T-helper 1 cell (primary cell): Measurements from ENCODE around the gene TUG1.
A peak's percentile ranks its signal among the peaks of the same experiment; 100 is the strongest.

Experiments used
- DNase-seq, 5 donors: peaks; one replicate each; pipeline ENCODE4 v3.0.0-alpha.2; 2012 to 2020
- total RNA-seq, 4 donors: gene quantifications; one replicate each; lab custom pipeline; 2026; lab: John Stamatoyannopoulos, UW

The TUG1 gene
- 102 to 176 (median 141) reads per million in 4 donors for total RNA-seq

DNA sequence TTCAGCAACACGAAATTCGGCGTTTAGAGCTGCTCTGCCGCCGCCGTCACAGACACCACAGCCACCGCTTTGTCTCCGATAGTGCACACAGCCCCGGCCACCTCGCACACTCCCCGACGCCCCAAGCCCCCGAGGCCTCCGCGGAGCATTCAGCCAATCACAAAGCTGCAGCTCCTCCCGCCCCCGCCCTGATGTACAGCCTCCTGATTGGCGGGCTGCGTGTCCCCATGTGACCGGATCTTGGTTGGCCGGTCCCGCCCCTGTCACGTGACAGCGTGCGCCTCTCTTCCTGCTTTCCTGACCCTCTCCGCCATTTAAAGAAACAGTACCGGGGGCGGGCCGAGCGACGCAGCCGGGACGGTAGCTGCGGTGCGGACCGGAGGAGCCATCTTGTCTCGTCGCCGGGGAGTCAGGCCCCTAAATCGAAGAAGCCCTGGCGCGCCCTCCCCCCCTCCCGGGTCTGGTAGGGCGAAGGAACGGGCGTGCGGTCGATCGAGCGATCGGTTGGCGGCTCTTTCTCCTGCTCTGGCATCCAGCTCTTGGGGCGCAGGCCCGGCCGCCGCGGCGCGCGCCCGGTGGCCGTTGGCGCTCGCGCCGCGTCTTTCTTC lies at the start of gene TUG1:
TSS of gene TUG1 (plus strand) at position 342 of the 608 bp plus-strand sequence.
- DNase-seq = peak; percentile 96 to 99 (median 97)

DNA sequence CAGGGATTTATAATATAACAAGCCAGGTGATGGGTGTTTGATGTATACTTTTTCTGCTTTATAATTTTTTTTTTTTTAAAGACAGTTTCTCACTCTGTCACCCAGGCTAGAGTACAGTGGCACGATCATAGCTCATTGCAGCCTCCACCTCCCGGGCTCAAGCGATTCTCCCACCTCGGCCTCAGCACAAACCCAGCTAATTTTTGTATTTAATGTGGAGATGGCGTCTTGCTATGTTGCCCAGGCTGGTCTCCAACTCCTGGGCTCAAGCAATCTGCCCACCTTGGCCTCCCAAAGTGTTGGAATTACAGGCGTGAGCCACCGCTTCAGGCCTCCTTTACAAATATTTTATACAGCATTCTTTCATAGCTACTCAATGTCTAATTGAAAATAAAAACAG lies 49.1 kb upstream of the TUG1 start:
- no peak for DNase-seq

DNA sequence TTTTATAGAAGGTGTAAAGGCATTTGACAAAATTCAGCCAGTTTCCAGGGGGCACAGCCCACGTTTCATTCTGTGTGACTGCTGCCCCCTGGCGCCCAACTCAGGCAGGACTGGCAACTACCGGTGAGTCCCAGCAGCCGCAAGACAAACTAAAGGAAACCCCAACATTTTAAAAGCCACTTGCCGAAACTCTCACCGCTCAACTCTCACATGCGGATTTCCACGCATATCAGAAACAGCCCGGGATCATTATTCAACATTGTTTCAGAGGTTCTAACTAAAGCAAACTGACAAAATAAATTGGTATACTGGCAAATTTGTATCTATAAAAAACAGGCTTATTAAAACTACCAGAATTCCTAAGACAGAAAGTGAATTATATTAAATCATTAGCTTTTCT lies 48.7 kb upstream of the TUG1 start:
- DNase-seq = peak; percentile 58 to 83 (median 68)

DNA sequence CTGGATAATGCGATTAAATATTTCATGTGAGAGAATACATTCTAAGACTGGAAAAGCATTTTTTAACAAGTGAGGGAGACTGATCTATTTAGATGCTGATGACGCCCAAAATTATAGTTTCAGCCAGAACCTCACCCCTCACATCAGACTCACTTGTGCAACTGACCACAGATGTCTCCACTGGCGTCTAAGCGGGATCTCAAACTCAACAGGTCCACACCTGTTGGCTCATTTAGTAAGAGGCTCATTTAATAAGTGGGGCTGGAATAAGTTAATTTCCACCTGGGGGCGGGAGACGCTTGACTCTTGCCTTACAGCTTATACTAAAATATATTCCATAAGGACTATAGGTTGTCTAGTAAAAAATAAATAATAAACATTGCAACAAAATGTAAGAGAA lies 48.0 kb upstream of the TUG1 start:
- no peak for DNase-seq

DNA sequence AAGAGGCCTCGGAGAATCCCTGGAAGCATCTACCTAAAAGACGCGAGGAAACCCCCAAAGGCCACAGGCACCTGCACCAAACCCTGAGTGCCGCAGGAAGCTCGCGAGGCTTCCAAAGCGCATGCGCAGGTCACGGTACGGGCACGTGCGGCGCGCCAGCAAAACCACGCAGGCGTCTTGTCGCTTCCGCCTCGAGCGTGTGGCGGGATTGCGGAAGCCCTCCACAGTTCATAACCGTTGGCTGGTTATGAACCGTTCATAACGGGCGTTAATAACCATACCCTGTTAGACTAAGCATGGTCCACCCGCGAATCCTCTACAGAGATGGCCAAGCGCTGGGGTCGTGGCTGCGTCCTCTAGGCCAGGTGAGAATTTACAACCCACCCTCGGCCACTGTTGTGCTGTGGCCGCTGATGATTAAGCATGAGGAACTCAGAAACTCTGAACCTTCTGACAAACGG lies 46.9 kb upstream of the TUG1 start:
- DNase-seq = peak; percentile 73 to 79 (median 76)

DNA sequence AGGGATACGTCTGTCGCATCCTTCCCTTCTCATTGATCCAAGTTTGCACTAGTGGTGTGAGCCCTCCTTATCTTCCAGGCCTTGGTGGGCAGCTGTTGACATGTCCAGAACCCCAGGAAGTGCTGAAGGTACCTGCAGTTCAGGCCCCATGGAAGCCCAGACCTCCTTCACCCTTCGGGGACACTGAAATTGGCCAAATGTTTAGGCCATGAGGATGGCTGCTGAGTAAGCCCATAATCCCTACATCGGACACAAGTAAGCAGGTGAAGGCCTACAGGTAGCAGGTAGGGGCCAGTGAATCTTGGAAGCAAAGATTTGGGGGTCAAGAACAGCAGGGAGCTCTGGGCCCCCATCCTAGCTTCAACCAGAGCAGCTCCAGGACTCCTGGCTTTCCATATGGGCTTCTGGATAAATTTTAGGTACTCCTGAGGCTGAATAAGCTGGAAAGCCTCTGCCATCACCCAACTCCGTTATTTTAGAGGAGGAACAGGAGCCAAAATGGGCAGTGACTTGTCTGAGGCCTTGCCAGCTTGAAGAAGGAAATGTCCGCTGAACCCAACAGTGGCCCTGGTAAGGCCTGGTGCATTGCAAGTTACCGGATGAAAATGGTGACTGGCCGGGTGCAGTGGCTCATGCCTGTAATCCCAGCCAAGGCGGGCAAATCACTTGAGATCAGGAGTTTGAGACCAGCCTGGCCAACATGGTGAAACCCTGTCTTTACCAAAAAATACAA lies 45.7 kb upstream of the TUG1 start:
- no peak for DNase-seq

DNA sequence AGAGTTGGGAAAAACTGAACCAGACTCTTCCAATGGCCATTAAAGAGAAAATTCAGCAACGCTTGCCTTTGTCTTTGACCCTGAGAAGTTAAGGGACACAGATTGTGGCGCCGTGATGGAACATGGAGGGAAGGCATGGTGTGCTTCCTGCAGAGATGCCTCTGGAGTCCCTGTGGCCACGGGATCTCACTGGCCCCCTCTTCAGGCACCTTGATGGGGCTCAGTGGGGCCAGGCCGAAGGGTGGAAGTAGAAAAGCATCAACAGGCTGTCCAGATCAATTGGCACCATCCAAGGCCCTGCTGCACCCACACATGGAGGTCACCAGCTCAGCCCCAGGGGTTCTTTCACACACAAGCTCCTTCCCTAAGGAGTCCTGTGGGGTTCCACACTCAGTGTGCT lies 43.4 kb upstream of the TUG1 start:
- DNase-seq = no peak

DNA sequence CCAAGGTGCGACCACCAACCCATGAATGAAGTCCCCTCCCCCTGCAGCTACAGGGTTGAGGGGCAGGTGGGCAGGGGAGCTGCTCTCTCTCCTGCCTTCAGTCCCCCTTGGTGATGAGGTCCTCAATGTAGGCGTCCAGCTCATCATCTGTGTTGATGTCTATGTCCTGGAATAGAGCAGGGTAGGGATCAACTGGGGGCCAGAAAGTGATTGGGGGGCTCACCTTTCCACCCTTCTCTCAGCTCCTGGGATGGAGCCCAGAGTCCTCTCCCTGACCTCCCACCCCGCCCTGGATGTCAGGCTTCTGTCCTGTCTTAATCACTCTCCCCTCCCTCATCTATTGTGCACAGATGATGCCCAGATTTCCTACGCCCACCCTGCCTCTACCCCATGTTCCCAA lies 42.4 kb upstream of the TUG1 start:
- DNase-seq = no peak

DNA sequence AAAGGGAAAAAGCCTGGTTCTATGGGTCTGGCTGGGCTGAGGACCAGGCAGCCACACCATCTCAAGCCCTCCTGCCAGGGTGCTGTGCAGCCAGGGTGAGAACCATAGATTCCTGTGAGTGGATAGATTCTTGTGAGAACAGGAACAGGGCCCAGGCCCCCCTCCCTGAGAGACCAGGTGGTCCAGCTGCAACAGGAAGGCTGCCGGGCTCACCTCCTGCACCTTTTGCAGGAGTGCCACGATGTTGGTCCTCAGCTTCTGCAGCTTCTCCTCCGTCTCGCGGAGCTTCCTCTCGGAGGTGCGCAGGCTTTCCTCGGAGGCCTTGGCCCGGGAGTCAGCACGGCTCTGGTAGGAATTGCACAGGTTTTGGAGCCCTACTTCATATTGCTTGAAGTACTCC lies 41.3 kb upstream of the TUG1 start:
- DNase-seq = no peak

DNA sequence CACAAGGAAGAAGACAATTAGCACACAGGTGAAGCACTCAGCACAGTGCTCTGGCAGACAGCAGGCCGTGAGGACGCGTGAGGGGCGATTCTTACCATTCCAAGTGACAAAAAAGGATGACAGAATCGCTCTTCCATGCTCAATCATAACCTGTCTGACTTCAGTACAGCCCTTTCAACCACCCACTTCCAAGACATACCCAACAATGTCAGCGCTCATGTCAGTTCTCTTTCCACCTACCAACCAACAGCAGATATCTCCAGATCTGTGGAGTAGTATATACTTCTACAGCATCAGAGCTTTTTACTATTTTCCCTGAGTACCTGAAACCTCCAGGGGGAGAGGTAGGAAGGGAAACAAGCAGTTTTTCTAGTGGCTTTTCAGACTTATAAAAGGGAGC lies 40.7 kb upstream of the TUG1 start:
- no peak for DNase-seq

DNA sequence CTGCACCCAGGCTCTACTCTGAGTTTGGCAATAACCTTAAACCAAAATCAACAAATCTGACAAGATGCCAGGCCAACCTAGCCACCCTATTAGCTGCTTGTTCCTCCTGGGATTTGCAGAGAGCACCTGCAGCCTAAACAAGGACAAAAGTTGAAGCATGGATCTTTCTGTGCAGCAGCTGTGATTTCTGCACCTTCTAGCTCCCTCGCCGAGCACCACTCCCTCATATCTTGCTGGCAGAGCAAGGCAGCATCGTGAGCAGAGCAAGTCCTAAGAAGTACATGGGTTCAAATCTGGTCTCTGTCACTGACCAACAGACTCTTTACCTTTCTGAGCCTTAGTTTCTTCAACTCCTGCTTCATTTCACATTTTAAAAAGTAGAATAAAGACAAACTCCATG lies 38.8 kb upstream of the TUG1 start:
- no peak for DNase-seq

DNA sequence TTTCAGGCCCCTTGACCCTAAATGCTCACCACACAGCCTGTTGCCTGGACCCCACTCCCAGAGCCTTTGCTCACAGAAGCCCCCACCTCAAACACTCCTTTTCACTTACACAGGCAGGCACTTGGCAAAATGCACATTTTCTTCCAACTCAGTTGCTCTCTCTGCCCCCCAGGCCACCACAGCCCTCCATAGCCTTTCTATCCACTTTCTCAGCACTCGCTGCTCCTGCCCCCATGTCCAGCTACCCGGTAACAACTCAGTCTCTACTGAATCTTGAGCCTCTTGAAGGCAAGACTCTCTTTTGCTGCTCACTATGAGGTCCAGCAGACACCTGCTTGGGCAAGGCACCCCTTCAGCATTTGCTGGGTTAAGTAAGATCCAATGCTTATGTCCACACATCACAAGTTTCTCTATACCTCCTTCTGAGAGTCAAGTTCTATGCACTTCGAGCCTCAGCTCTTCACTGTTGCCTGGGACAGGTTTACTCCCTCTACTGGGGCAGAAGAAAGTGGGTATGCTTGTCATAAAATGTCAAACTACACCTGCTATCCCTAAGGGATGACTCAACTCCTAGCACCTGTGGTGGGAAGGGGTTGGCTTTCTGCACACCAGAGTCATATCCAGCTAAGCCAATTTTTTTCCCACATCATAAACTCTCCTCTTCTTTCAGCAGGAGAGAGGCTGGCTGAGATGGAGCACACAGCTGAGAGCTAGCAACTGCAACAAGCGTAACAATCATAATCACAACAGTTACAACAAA lies 37.3 kb upstream of the TUG1 start:
- DNase-seq = no peak

DNA sequence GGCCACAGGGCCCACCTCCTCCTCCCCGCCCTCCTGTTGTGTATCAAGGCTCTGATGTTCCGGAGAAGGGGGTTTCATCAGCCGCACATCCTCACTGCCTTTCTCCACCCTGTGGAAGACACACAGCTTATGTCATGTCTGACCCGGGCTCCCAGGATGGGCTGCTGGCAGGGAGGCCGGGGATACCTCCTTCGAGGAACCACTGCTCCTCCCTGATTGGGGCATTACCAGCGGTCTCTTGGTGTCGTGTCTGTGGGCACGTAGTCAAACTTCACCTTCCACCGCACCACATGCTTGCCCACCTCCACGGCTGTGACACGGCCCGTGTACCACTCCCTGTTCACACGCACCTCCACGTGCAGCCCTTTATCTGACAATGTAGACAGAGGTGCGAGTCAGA lies 36.4 kb upstream of the TUG1 start:
- DNase-seq = no peak

DNA sequence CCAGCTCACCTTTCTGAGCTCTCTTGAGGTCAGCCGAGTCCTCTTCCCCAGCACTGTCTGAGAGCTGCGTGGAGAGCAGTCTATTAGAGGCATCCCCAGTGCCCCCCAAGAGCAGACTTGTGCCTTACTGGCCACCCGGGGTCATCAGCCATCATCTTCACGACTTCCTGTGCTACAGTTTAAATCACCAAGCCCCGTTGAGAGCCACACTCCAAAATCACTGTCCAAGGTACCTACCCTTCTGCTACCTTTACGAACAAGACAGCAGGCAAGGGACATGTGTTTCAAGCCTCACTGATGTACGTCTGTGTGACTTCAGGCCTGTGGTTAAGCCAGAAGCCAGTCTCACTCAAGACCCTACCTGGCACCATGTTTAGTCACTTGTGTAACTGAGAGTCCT lies 35.6 kb upstream of the TUG1 start:
- DNase-seq = no peak

DNA sequence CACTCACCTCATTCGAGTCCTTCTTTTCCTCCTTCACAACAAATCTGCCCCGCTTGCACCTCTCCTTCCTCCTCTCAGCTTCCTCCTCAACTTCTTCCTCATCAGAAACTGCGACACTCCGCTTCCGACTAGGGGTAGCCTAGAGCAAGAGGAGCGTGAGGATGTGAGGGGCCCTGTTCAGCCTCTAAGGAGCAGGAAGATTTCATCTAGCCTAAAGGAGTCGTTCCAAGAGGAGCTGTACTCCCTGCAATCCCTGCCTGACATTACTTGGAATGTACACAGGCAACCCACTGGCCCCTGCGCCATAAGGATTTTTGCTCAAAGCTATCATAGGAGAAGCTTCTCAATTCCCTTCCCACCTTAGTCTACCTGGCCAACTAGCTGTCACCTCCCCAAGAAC lies 35.0 kb upstream of the TUG1 start:
- DNase-seq = no peak

DNA sequence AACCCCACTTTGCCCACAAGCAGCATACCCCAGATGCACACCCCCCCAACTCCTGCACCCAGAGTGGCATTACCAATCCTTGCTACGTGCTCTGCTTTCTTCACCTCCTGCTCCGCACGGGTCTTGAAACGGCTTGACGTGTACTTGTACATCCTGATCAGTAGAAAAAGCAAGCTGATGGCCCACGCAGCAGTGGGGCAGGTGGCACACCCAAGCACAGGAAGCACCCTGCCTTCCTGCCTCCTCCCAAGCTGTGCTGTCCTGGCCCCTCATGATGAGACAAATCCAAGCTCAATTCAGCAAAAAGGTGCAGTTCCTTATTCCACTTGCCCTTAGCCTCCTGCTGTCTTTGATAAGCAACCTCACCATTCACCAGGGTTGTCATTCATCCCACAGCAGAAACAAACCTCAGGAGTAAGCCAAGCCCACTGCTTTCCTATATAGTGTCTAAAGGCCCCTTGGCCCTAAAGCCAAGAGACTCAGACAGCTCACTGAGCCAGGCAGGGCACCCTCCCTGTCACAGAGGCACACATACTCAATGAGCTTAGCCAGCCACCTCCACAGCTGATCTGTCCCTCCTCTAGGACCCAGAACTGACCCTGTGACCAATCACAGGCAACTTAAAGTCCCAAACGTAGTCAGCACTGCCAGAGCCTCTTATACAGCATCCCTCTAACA lies 28.2 kb upstream of the TUG1 start:
- DNase-seq = peak in 3 of 5 donors; percentile 20 to 67 (median 31)

DNA sequence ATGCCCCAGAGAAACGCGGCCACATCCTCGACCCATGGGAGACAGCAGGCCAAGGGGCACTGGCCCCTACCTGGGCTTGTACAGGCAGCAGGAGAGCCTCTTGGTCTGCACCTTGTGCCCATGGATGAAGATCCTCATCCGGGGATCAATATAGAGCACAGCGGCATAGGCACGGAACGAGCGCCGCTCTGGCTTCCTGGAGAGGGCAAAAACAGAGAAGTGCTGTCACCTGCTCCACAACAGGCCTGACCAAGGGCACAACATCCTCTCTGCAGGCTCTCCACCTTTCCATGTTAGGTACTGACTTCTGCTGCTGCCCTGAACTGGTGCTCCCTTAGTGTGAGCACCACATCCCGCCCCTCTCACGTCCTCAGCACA lies 27.7 kb upstream of the TUG1 start:
- no peak for DNase-seq

DNA sequence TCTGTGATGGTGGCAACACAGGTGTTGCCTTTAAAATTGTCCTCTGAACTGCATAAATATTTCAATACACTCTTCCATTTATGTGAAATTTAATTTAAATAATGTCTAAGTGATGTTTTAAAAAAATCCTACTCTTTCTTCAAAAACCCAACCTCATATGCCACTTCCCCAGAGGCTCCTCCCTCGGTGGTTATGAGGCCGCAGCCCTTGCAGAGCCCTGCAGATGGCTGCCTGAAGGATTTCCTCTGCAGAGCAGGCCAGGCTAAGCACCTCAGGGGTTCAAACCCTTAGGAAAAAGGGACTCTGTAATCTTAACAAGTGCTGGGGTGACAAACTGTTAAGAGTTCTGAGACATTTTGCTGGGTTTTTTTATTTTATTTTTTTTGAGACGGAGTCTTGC lies 25.7 kb upstream of the TUG1 start:
- DNase-seq = peak; percentile 26 to 62 (median 47)

DNA sequence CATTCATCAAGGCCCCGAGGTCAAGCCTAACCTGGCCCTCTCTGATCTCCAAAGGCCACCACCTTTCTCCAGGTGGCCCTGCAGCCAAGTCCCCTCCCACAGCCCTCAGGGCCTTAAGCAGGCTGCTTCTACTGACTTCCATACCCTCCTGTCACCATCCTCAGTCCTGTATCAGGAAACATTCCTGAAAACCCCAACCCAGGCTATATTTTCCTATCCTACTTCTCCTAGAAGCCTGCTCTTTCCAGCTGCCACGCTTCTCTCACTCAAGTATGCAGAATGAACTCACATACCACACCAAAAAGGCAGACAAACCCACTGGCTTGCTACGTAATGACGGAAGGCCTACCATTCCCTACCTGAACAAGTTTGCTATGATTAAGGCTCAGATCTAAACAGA lies 24.1 kb upstream of the TUG1 start:
- no peak for DNase-seq

DNA sequence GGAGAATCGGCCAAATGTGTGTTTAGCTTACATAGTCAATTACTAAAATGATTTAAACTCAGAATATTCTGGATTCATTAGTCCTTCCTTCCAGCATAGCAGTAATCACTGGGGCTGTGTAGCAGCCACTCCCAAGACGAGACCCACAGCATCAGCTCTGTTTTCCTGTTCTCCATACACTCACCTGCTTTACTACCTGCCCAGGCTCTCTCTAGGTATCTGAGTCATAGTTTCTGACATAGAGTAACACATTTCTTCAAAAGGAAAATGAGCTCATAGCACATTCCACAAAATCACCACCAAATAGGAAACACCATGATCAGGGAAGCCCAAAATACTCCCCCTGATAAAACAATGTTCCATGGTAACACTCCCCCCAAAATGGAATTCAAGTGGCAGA lies 23.4 kb upstream of the TUG1 start:
- DNase-seq = no peak

DNA sequence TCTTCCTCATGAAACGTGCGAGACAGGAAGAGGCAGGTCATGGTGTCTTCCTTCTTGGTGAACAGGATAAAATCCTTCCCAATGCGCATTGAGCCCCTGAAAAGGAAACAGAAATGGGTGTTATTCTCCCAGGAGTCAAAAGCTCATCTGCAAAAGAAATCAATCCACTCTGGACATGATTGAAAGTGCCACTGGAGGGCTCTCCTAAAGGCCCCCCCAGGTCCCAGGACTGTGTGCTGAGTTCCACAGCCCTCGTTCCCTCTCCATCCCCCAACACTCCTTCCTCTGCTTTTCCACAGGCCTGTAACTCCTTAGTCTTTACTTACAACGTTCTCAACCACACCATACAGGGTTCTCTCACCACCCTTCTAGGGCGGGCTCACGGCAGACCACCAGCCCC lies 22.7 kb upstream of the TUG1 start:
- no peak for DNase-seq

DNA sequence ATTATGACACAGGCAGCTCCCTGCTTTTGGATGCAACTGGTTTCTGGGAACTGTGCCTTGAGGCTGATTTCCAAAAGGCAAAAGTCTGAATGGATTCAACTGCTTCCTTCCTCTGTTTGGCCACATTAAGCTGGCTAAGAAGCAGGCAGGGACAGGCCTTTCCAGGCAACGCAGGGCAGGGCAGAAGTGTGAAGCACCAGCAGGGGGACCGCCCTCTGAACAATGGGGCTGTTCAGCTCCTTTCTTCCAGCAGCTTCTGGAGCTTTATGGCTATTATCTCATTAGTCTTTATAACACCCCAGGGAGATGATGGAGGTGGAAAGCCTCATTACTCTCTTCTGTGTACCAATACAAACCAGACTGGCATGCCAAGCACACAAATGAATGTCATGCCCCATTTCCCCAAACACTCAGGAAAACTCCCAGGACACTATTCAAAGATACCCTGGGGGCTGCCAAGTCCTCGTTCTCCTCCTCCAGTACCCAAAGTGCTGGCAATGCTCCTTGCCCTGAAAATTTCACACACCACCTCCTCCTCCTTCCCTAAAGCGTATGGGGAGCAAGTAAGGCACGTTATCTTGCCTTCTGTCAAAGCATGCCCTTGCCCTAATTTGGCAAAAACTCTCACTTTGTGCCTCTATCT lies 21.8 kb upstream of the TUG1 start:
- DNase-seq = no peak
